SH-SY5Y (cell line): Measurements from ENCODE around the gene RERE.

ENCODE experiments used
- GATA2 ChIP-seq: IDR thresholded peaks from 2 replicates; pipeline ENCODE4 v1.6.1; 2011; ENCODE audit warnings: mild to moderate bottlenecking, low read depth, low read length
- GATA3 ChIP-seq: IDR thresholded peaks from 2 replicates; pipeline ENCODE4 v1.6.1; 2011; ENCODE audit warnings: low read depth, mild to moderate bottlenecking, low read length, moderate library complexity

GRCh38 chr1:8540261-8540941, 277.0 kb downstream of the RERE start:
- TF ChIP-seq GATA3 (no peak), GATA2 (no peak)
